ENCODE data around the gene H2AZ1.

Gene H2AZ1

GRCh38 chr4:99949999-99950912, at the start of gene H2AZ1:
Gene H2AZ1 (minus strand): TSS chr4:99950275. CDS start chr4:99950170, 105 bp downstream.
- TF ChIP-seq GATA2 (IDR thresholded peaks at IDR 0.05; ENCODE audit: low read depth, low read length) (no peak), GATA3 (IDR thresholded peaks at IDR 0.05; ENCODE audit: low read depth, low read length) (no peak)

GRCh38 chr4:99998062-99998867, 48.2 kb upstream of the H2AZ1 start:
- TF ChIP-seq GATA2 (IDR thresholded peaks at IDR 0.05; ENCODE audit: low read depth, low read length): no peak
- no peak for TF ChIP-seq GATA3 (IDR thresholded peaks at IDR 0.05; ENCODE audit: low read depth, low read length)

- no peak for TF ChIP-seq GATA2 (IDR thresholded peaks at IDR 0.05; ENCODE audit: low read depth, low read length)
- no peak for TF ChIP-seq GATA3 (IDR thresholded peaks at IDR 0.05; ENCODE audit: low read depth, low read length)
These were observed 41.7 kb upstream of the H2AZ1 start for GRCh38 chr4:99991741-99992140.

GRCh38 chr4:99987681-99988080, 37.6 kb upstream of the H2AZ1 start:
- TF ChIP-seq GATA2 (IDR thresholded peaks at IDR 0.05; ENCODE audit: low read depth, low read length): no peak
- TF ChIP-seq GATA3 (IDR thresholded peaks at IDR 0.05; ENCODE audit: low read depth, low read length): no peak

- no peak for TF ChIP-seq GATA2 (IDR thresholded peaks at IDR 0.05; ENCODE audit: low read depth, low read length)
- no peak for TF ChIP-seq GATA3 (IDR thresholded peaks at IDR 0.05; ENCODE audit: low read depth, low read length)
These were observed 36.7 kb upstream of the H2AZ1 start for GRCh38 chr4:99986792-99987191.

GRCh38 chr4:99983289-99983943, 33.3 kb upstream of the H2AZ1 start:
- TF ChIP-seq GATA2 (IDR thresholded peaks at IDR 0.05; ENCODE audit: low read depth, low read length) (no peak), GATA3 (IDR thresholded peaks at IDR 0.05; ENCODE audit: low read depth, low read length) (no peak)

- TF ChIP-seq GATA2 (IDR thresholded peaks at IDR 0.05; ENCODE audit: low read depth, low read length): no peak
- no peak for TF ChIP-seq GATA3 (IDR thresholded peaks at IDR 0.05; ENCODE audit: low read depth, low read length)
These were observed 29.8 kb upstream of the H2AZ1 start for GRCh38 chr4:99979872-99980271.

- TF ChIP-seq GATA3 (IDR thresholded peaks at IDR 0.05; ENCODE audit: low read depth, low read length) (no peak), GATA2 (IDR thresholded peaks at IDR 0.05; ENCODE audit: low read depth, low read length) (no peak)
These were observed 21.5 kb upstream of the H2AZ1 start for GRCh38 chr4:99971453-99972111.

GRCh38 chr4:99968330-99968729, 18.3 kb upstream of the H2AZ1 start:
- TF ChIP-seq GATA3 (IDR thresholded peaks at IDR 0.05; ENCODE audit: low read depth, low read length): no peak
- no peak for TF ChIP-seq GATA2 (IDR thresholded peaks at IDR 0.05; ENCODE audit: low read depth, low read length)

GRCh38 chr4:99966692-99967091, 16.6 kb upstream of the H2AZ1 start:
- TF ChIP-seq GATA3 (IDR thresholded peaks at IDR 0.05; ENCODE audit: low read depth, low read length): no peak
- TF ChIP-seq GATA2 (IDR thresholded peaks at IDR 0.05; ENCODE audit: low read depth, low read length): no peak

GRCh38 chr4:99965674-99966350, 15.7 kb upstream of the H2AZ1 start:
- no peak for TF ChIP-seq GATA3 (IDR thresholded peaks at IDR 0.05; ENCODE audit: low read depth, low read length)

GRCh38 chr4:99965173-99965572, 15.1 kb upstream of the H2AZ1 start:
- no peak for TF ChIP-seq GATA2 (IDR thresholded peaks at IDR 0.05; ENCODE audit: low read depth, low read length)
- no peak for TF ChIP-seq GATA3 (IDR thresholded peaks at IDR 0.05; ENCODE audit: low read depth, low read length)

GRCh38 chr4:99961711-99962110, 11.6 kb upstream of the H2AZ1 start:
- no peak for TF ChIP-seq GATA2 (IDR thresholded peaks at IDR 0.05; ENCODE audit: low read depth, low read length)

All from SH-SY5Y (cell line).